ENCODE data around the gene GSTT4. TPM values are rescaled to one million over a fixed set of nuclear protein-coding genes. Genes with fewer than 3 reads are reported as not detected.
"Not testable (repeated sequence)": the region's sequence is repeated elsewhere in the genome, so short reads cannot be mapped to it uniquely, and the experiment has no call there.

The GSTT4 gene
- total RNA-seq, 2 experiments from 2014 or later = not detected

DNA sequence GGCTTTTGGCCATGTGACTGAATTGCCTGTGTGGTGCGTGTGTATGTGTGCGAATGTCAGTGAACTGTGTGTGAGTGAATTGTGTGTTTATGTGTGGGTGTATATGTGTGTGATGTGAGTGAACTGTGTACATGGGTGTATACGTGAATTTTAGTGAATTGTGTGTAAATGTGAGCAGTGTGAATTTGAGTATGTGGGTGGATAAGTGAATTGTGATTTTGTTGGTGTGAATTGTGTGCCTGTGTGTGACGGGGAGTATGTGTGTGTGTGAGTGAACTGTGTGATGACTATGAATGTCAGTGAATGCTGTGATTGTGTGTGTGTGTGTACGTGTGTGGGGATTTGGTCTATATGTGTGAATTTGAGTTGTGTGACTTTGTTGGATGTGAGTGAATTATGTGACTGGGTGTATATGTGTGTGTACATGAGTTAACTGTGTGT lies 35.0 kb downstream of the GSTT4 start:
- POLR2A ChIA-PET = no interaction called here
- H3K4me3 ChIP-seq (ENCODE audit: low read depth, low read length, poor library complexity, severe bottlenecking) = no peak overlapping the region
- no peak overlapping the region for H2AFZ ChIP-seq (ENCODE audit: low read length)
- peaks cover 3% of the 10 kb centered on the region; the same call in 1 of the 2 replicates for H3K79me2 ChIP-seq (ENCODE audit: insufficient read depth, low read depth, low read length)
- BruUV-seq (replicated peaks) = no TSS peak
- no peak overlapping the region for H3K4me2 ChIP-seq (ENCODE audit: low read length)
- H3K9me3 ChIP-seq (ENCODE audit: low read length) = no peaks in the 10 kb centered on the region
- DNase-seq (ENCODE audit: low spot score) = no peak
- CTCF ChIA-PET (ENCODE audit: unreplicated experiment) = no interaction called here
- no peaks in the 10 kb centered on the region for H4K20me1 ChIP-seq (ENCODE audit: insufficient read depth, low read length)
- intact Hi-C loops (cut with micrococcal nuclease; ENCODE audit: unreplicated experiment) = no loop called here
- no peak overlapping the region for H3K27ac ChIP-seq (ENCODE audit: low read depth, low read length, poor library complexity, severe bottlenecking)
- peaks cover 32% of the 10 kb centered on the region for H3K36me3 ChIP-seq (ENCODE audit: insufficient read depth, low read length)
- TF ChIP-seq, protein P1, sequence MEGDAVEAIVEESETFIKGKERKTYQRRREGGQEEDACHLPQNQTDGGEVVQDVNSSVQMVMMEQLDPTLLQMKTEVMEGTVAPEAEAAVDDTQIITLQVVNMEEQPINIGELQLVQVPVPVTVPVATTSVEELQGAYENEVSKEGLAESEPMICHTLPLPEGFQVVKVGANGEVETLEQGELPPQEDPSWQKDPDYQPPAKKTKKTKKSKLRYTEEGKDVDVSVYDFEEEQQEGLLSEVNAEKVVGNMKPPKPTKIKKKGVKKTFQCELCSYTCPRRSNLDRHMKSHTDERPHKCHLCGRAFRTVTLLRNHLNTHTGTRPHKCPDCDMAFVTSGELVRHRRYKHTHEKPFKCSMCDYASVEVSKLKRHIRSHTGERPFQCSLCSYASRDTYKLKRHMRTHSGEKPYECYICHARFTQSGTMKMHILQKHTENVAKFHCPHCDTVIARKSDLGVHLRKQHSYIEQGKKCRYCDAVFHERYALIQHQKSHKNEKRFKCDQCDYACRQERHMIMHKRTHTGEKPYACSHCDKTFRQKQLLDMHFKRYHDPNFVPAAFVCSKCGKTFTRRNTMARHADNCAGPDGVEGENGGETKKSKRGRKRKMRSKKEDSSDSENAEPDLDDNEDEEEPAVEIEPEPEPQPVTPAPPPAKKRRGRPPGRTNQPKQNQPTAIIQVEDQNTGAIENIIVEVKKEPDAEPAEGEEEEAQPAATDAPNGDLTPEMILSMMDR (conservative IDR thresholded peaks at IDR 0.05; ENCODE audit: low read length) = no peak
- no peak for TF ChIP-seq EZH2phosphoT487 (IDR thresholded peaks at IDR 0.05; ENCODE audit: borderline replicate concordance, low read depth, low read length)
- no peaks in the 10 kb centered on the region for H3K9me2 ChIP-seq (ENCODE audit: insufficient read depth, low read length)
- H3K4me1 ChIP-seq (ENCODE audit: insufficient read depth, low read length, poor library complexity, severe bottlenecking) = no peaks in the 10 kb centered on the region

DNA sequence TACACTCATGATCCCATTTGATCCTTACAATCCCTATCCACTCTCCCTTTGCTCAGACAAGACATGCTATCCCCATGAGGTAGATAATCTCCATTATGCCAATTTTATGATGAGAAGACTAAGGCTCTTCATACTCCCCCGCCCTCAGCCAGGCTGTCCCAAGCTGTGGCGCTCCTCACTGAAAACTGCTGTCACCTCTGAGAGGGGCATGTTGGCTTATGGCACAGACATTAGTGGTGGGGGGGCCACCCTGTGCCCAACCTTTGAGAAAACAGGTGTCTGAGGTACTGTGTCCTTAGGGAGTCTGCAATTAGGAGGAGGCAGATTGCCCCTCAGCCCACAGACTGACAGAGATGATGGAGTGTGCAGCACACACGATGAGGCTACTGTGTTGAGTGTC lies 36.2 kb downstream of the GSTT4 start:
- no peaks in the 10 kb centered on the region for H3K4me1 ChIP-seq (ENCODE audit: insufficient read depth, low read length, poor library complexity, severe bottlenecking)
- intact Hi-C loops (cut with micrococcal nuclease; ENCODE audit: unreplicated experiment) = loop anchor here (5.0 kb wide), 1 partner anchor 37 kb away; no protein-coding TSS in a partner anchor
- H2AFZ ChIP-seq (ENCODE audit: low read length) = no peak overlapping the region
- BruUV-seq (replicated peaks) = no TSS peak
- no peak for DNase-seq (ENCODE audit: low spot score)
- H3K4me2 ChIP-seq (ENCODE audit: low read length) = no peak overlapping the region
- ChIA-PET POLR2A (no interaction called here), CTCF (ENCODE audit: unreplicated experiment) (no interaction called here)
- H3K79me2 ChIP-seq (ENCODE audit: insufficient read depth, low read depth, low read length) = peaks cover 3% of the 10 kb centered on the region; the same call in 1 of the 2 replicates
- no peaks in the 10 kb centered on the region for H4K20me1 ChIP-seq (ENCODE audit: insufficient read depth, low read length)
- H3K9me2 ChIP-seq (ENCODE audit: insufficient read depth, low read length) = no peaks in the 10 kb centered on the region
- H3K9me3 ChIP-seq (ENCODE audit: low read length) = no peaks in the 10 kb centered on the region
- peaks cover 32% of the 10 kb centered on the region for H3K36me3 ChIP-seq (ENCODE audit: insufficient read depth, low read length)
- H3K4me3 ChIP-seq (ENCODE audit: low read depth, low read length, poor library complexity, severe bottlenecking) = no peak overlapping the region
- H3K27ac ChIP-seq (ENCODE audit: low read depth, low read length, poor library complexity, severe bottlenecking) = no peak overlapping the region
- TF ChIP-seq, protein P1 (conservative IDR thresholded peaks at IDR 0.05; ENCODE audit: low read length) = no peak
- no peak for TF ChIP-seq EZH2phosphoT487 (IDR thresholded peaks at IDR 0.05; ENCODE audit: borderline replicate concordance, low read depth, low read length)

DNA sequence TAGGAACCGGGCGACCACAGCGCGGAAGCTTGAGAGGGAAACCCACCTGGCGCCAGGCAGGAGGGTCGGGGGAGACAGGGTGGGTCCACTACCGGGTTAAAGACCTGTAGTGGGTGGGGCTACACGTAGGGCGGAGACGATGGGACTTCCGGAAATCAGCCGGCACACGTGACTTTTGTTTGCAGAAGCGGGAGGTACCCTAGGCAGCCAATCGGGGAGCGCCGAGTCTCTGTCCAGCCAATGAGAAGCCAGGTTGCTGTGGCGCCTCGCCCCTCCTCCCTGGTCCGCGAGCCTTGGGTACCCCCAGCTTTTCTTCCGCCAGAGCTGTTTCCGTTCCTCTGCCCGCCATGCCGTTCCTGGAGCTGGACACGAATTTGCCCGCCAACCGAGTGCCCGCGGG lies 38.7 kb downstream of the GSTT4 start, which contains the start of gene DDTL:
Gene DDTL, plus strand, starts transcription at position 321 of the 400 bp plus-strand sequence. Its CDS starts 27 bp downstream, at position 348.
- H3K79me2 ChIP-seq (ENCODE audit: insufficient read depth, low read depth, low read length); H3K4me3 ChIP-seq (ENCODE audit: low read depth, low read length, poor library complexity, severe bottlenecking); H3K9me2 ChIP-seq (ENCODE audit: insufficient read depth, low read length); H3K27ac ChIP-seq (ENCODE audit: low read depth, low read length, poor library complexity, severe bottlenecking); H3K4me2 ChIP-seq (ENCODE audit: low read length); POLR2A ChIA-PET; H3K4me1 ChIP-seq (ENCODE audit: insufficient read depth, low read length, poor library complexity, severe bottlenecking); H4K20me1 ChIP-seq (ENCODE audit: insufficient read depth, low read length); DNase-seq (ENCODE audit: low spot score); BruUV-seq (replicated peaks); CTCF ChIA-PET (ENCODE audit: unreplicated experiment); H3K9me3 ChIP-seq (ENCODE audit: low read length); H2AFZ ChIP-seq (ENCODE audit: low read length): not testable (repeated sequence)
- peaks cover 27% of the 10 kb centered on the region for H3K36me3 ChIP-seq (ENCODE audit: insufficient read depth, low read length)
- intact Hi-C loops (cut with micrococcal nuclease; ENCODE audit: unreplicated experiment) = loop anchor here (5.0 kb wide), 1 partner anchor 34 kb away; no protein-coding TSS in a partner anchor

DNA sequence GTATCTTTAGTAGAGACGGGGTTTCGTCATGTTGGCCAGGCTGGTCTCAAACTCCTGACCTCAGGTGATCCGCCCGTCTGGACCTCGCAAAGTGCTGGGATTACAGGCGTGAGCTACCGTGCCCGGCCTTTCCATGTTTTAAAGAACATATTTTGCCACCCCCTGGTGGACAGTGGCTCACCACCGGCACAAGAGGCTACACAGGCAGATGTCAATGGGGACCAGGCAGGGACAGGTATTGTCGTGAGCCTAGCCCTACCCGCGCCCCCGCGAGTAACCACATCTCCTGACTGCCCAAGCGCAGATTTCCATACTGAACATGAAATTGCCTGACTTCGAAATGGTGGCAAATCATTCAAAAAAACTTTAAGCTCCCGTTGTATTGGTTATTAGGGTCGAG lies 39.2 kb downstream of the GSTT4 start:
- H3K79me2 ChIP-seq (ENCODE audit: insufficient read depth, low read depth, low read length); H3K4me1 ChIP-seq (ENCODE audit: insufficient read depth, low read length, poor library complexity, severe bottlenecking); H3K9me3 ChIP-seq (ENCODE audit: low read length); DNase-seq (ENCODE audit: low spot score); POLR2A ChIA-PET; H3K4me3 ChIP-seq (ENCODE audit: low read depth, low read length, poor library complexity, severe bottlenecking); H2AFZ ChIP-seq (ENCODE audit: low read length); H4K20me1 ChIP-seq (ENCODE audit: insufficient read depth, low read length); H3K9me2 ChIP-seq (ENCODE audit: insufficient read depth, low read length); BruUV-seq (replicated peaks); H3K4me2 ChIP-seq (ENCODE audit: low read length); H3K27ac ChIP-seq (ENCODE audit: low read depth, low read length, poor library complexity, severe bottlenecking); CTCF ChIA-PET (ENCODE audit: unreplicated experiment): not testable (repeated sequence)
- peaks cover 22% of the 10 kb centered on the region for H3K36me3 ChIP-seq (ENCODE audit: insufficient read depth, low read length)
- intact Hi-C loops (cut with micrococcal nuclease; ENCODE audit: unreplicated experiment) = loop anchor here (5.0 kb wide), 1 partner anchor 34 kb away; no protein-coding TSS in a partner anchor

DNA sequence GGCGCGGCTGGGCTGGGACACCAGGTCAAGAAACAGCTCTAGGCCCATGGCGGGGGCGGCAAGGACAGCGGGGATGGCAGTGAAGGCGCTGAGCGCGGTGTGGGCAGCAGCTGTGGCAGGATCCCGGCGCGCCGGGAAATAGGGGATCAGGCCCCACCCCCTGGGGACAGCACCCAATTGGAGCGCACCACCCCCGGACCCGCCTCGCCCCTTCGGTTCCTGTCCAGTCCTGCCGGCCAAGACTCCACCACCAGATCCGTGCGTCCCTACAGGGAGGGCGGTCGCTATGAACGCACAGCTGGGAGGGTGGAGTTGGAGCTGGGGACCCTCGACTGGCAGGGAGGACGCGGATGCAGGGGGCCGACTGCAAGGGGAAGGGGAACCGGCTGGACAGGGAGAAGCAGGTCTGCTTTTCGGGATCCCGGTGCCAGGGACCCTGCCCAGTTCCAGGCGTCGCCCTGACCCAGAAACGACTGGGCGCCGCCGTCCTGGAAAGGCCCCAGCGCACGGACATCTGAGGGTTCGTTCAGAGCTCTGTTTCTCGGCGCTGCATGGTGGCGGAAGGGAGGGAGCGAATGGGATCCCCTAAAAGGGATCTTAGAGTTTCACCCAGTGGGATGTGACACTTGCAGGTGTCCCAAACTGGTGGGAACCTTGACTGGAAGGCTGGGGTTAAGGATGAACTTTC lies 44.0 kb downstream of the GSTT4 start, which contains the start of gene GSTT2B:
Gene GSTT2B, minus strand, starts transcription at position 112 of the 688 bp plus-strand sequence. Its CDS starts 64 bp downstream, at position 48.
- intact Hi-C loops (cut with micrococcal nuclease; ENCODE audit: unreplicated experiment); CTCF ChIA-PET (ENCODE audit: unreplicated experiment); H3K4me2 ChIP-seq (ENCODE audit: low read length): not testable (repeated sequence)

More for the DNA sequence above, 44.0 kb downstream of the GSTT4 start, which contains the start of gene GSTT2B:
- H3K79me2 ChIP-seq (ENCODE audit: insufficient read depth, low read depth, low read length); H3K9me2 ChIP-seq (ENCODE audit: insufficient read depth, low read length); BruUV-seq (replicated peaks); POLR2A ChIA-PET; H3K36me3 ChIP-seq (ENCODE audit: insufficient read depth, low read length); H3K9me3 ChIP-seq (ENCODE audit: low read length); H3K4me1 ChIP-seq (ENCODE audit: insufficient read depth, low read length, poor library complexity, severe bottlenecking); H3K27ac ChIP-seq (ENCODE audit: low read depth, low read length, poor library complexity, severe bottlenecking); DNase-seq (ENCODE audit: low spot score); H2AFZ ChIP-seq (ENCODE audit: low read length); H3K4me3 ChIP-seq (ENCODE audit: low read depth, low read length, poor library complexity, severe bottlenecking); H4K20me1 ChIP-seq (ENCODE audit: insufficient read depth, low read length): not testable (repeated sequence)

Data from OCI-LY7 (cell line).